HG02642 (cell line): ENCODE results near the gene MCAM.

Experiments used
- ATAC-seq: cut with Tn5 transposase; IDR thresholded peaks from one replicate; pipeline ENCODE4 v1.9.1; 2021; ENCODE audit warnings: mild to moderate bottlenecking; ENCODE audit not compliant: unreplicated experiment, poor library complexity

MCAM gene, protein sequence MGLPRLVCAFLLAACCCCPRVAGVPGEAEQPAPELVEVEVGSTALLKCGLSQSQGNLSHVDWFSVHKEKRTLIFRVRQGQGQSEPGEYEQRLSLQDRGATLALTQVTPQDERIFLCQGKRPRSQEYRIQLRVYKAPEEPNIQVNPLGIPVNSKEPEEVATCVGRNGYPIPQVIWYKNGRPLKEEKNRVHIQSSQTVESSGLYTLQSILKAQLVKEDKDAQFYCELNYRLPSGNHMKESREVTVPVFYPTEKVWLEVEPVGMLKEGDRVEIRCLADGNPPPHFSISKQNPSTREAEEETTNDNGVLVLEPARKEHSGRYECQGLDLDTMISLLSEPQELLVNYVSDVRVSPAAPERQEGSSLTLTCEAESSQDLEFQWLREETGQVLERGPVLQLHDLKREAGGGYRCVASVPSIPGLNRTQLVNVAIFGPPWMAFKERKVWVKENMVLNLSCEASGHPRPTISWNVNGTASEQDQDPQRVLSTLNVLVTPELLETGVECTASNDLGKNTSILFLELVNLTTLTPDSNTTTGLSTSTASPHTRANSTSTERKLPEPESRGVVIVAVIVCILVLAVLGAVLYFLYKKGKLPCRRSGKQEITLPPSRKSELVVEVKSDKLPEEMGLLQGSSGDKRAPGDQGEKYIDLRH

DNA sequence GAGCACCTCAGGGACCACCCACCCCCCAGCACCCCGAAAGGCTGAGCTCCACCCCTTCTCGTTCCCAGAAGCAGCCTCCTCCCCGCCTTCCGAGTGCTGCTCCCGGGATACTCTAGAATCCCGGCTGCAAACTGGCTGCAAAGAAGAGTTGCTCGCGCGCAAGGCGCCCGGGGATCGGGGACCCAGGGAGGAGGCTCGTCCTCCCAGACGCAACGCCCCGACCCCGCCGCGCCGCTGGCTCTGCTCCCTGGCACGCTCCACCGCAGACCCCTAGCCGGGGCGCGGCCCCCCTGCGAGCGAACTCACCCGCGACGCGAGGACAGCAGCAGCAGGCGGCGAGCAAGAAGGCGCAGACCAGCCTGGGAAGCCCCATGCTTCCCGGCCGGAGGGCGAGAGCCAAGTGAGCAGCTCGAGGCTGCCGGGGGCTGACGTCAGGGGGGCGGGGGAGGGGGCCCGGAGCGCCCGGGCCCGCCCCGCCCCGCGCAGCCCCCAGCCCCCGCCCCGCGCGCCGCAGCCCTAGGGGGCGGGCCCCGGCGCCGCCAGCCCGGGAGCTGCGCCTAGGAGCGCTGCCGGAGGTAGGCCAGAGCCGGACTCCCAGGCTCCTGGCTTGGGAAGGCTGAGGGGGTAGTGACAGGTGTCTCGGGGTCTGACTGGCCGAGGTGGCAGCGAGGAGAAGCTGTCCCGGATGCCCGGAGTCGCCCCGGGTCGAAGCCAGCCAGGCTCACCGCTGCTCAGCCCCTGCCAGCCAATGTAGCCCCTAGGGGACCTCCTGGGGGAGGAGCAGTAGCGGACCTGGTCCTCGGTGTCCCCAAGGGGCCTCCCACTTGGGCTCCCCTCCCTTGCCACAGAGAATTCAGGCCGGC, at the start of gene MCAM:
TSS of gene MCAM (minus strand) at position 402 of the 863 bp plus-strand sequence. CDS start at position 373, 29 bp downstream.
- no peak for ATAC-seq

DNA sequence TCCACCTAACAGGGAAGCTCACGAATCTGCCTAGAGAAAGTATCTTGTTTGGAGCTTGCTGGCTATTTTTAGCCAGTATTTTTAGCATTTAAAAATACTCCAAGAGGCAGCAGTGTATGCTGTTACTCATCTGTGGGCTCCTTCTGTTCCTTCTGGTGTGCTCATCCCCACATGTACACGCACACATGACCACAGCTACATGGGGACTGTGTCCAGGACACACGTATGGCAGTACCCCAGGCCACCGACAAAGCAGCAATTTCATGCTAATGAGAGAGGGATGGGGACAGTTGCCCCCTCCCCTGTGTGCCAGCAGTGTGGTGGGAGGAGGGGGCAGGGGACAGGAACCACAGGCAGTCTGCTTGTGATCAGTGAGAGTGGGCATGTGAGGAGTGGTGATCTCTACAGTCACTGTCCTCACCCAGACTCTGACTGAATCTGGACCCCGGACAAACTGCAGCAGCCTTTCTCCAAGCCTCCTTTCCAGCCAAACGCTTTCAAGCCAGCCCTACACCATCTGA, 48.2 kb upstream of the MCAM start:
- no peak for ATAC-seq

DNA sequence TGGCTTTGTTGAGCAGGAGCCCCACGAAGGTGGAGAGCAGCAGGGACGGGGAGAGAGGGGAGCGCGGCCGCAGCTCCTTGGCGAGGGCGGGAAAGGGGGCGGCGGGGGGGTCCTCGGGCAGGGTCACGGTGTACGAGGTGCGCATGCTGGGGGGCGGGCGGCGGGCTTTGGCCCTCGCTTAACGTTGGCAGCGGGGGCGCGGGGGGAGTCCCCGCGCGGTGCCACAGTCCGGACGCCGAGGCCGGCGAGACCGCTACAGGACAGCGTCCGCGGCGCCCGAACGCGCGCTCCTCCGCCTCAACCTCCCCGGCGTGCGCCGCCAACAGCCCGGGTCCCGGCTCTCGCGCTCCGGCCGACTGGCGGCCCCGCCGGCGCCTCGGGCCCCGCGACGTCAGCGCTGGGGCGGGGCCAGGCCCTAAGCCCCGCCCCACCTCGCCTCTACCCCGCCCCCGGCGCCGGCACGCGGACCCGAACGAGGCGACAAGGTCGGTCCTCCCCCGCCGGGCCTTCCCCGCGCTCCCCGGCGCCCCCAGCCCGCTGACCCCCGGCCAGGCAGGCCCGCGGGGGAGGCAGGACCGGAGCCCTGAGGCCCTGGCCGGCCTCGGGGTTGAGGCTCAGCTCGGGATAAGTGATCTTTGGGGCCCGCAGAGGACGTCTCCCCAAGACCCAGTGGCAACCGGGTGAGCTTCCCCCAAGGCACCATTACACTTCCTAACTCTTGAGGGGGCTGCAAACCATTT, 47.1 kb upstream of the MCAM start:
- peak; percentile 44 for ATAC-seq

DNA sequence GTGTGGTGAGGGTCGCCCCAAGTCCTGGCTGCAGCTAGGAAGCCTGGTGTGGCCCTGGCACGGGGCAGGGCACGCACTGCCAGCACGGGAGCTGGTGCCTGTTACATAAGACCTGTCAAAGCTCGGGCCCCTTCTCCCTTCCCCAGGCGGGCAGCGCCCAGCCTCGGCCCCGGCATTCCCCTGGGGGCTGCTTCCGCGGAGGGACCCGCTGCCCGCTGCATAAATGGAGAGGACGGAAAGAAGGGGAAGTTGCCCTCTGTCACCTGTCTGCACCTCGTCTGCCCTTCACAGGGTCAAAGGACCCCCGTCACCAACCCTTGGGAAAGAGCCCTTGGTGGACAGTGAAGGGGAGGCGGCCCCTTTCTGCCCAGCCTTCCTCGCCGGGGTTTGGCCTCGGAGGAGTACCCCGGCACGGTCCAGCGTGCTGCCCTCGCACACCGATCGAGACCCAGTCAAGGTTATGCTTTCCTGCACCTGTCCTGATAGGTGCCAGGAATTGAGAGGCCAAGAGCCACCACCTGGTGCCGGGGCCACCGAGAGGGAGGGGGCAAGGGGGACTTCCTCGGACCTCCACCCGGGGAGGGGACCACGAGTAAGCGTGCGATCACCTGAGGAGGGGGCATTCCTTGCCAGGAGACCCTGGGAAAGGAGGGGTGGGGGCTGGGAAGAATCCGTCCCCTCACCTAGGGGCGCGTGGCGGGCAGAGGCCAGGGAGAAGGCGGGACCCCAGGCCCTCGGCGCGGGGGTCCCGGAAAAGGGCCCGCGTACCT, 46.3 kb upstream of the MCAM start:
- ATAC-seq = no peak

DNA sequence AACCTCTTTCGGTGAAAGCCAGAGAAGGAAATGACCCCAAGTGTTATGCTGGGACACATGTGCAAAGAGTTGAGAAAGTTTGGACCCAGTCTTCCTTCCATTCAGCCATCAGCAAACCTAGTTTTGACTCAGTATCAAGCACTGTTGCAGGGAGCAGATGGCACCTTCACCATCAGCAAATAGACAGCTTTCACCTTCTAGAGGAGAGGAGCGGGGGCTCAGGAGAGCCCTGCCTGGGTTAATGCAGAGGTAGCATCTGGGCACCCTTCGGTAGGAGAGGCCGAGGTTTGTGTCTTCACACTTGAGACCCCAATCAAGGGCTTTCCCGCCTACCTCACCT, 45.8 kb upstream of the MCAM start:
- no peak for ATAC-seq

DNA sequence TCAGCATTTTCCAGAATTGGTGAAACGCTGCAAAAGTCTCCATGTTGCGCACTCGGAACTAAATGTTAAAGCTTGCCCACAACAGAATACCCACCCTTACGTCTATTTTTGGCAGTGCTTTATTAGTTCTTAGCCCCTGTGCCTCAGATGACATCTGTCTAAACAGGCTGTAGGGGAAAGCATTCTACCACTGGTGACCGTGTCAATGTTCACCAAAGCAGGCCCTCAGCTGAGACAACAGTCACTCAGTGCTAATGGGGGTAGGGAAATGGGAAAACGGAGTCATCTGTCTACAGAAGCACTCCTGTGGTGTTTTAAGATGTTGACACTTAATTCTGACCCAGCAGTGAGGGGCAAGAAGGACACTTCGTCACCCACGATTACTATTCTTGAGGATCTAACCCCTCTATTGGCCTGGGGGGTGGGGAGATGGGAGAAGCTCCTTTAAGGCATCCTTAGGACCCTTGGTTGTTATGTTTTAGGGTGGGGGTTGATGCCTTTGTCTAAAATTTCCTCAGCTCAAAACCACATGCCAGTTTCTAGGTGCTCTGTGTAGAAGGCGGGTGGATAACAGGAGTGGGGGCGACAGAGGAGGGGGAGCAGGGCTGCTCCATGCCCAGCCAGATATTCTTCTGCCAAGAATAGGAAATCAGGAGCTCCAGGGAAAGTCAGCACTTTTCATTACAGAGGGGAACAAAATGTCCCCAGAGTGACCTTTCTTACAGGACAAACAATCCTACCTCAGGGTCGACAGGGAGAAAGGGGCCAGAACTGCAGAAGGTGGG, 45.2 kb upstream of the MCAM start:
- ATAC-seq = no peak

DNA sequence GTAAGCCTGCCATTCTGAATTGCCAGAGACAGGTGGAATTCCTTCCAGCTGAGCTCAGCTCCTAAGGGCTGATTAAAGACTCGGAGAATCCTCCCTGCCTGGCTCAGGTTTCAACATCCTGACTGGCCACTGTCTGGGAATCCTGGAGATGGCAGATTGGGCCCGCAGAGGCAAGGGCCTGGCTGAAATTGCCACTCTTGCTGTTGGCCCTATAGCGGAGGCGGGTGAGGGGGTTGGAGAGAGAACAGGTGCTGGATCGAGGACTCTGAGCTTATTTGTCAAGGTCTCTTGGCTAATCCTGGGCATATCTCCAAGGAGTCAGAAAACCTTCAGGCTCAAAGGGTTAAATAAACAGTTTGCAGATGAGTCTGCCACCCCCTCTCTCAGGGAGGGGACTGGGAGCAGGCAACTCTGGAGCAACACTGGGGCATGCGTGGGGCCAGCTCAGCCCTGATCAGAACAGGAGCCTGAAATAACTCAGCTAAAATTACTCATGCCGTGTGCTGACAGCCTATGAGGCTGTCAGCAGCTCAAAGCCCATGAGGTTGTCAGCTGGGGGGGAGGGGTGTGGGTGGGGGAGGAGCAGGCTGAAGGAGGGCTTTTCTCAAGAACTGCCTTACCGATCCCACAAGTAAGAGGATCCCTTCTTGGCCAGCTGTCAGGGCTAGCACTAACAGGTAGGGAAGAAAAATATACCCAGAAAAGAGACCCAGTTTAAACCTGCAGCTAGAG, 44.3 kb upstream of the MCAM start:
- no peak for ATAC-seq

DNA sequence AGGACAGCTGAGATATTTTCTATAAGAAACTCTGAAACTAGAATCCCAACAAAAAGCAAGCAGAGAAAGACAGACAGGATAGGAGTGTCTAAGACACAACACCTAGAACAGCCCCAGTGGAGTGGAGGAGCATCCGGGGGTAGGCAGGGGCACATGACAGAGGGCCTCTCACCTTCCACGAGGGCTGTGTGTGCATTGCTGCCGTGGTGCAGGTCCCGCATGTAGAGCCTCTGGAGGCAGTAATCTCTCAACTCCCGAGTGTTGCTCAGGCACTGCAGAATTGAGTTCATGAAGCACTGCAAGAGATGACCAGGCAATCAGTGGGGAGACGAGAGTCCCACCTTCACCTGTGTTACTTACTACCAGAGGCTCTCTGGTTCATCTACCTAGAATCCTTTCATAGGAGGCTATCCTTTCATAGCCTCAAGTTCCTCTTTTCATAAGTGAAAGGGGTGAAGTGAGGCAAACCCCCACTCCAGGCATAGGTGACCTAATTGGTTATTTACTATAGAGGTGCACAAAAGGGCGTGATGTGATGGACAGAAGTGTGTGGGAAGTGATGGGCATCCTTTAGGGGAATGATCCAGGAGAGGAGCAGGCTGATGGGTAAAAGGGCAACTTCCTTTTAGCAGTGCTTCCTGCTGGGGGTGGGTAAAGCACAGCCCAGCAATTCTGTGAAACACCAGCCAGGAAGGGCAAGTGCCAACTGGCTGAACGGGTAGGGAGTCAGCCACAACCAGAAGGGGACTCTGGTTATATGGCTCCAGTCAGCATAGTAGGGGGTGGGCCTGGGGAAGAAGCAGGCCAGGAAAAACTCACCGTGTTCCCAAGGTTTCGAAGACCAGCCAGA, 42.7 kb upstream of the MCAM start:
- ATAC-seq = no peak

DNA sequence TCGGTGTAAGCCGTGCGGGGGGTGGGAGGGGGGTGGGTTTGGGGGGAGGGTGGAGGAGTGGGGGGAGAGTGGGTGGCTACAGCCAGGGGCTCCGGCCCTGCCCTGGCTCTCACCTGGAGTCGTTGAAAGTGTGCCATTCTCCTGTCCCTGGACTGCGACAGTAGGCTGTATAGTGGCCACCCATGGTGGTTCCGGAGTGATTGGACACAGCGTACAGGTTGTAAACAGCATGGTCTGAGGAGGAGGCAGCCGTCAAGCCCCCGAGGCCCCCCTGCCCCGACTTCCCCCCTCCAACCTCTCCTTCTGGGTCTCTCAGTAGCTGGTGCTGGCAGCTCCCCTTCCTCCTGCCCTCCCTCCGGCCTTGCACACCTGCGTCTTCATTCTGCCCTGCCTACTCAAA, 40.1 kb upstream of the MCAM start:
- ATAC-seq = no peak

DNA sequence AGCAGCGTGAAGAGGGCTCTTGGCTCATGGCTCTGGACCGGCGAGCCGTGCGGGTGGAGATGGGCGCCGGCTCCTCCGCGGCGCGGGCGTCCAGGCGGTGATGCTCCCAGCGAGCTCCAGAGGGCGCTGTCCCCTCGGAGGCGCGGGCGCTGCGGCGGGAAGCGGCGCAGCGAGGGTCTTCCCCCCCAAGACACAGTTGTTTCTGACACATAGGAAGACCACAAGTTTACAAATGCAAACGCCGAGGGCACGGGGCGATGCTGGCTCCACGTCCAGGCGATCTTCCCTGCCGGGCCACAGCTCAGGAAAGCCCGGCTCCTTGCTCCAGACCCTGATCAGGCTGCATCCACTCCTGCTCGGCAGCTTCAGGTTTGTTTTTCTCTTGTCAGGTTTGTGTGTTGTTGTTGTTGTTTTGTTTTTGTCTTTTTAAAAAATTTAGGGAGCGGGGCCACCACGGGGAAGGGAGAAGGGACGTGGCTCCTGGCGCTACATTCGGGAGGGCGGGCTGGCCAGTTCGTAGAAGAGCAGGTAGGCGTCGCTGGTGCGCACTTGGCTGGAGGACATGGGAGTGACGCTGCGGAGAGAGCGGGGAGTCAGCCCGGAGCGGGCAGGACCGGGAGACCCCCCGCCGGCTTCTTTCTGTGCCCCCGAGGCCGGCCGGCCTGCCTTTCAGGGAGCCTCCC, 39.6 kb upstream of the MCAM start:
- ATAC-seq = peak; percentile 73

DNA sequence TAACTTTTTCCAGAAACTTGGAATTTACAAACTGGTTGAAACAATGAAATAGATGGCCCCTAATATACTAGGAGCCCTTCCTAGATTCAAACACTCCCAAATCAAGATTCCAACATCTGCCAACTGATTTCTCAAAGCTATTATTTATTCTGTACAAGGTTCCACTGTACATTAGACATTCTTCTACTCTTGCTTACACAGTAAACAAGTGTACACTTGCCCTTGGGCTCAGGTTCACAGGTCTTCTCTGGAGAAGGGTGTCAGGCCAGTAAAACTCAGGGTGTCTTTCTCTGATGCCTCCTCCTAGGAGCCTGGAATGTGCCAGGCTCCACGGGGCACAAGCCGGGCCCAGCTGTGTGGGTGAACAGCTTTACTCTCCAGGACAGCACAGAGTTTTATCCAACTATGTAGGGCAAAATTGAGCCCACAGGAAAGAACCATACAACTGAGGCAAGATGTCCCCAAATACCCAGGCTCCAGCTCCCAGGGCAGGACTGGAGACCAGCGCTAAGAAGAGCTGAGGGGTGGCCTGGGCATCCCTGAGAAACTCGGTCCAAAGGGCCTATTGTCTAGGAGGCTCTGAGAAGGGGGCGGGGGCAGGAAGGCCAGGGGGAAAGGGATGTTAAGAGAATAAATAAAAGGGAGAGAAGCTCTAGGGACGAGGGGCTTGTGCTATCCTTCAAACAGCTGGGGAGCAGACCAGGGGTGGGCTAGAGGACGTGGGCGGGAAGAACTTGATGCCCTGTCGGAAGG, 38.3 kb upstream of the MCAM start:
- ATAC-seq = no peak

DNA sequence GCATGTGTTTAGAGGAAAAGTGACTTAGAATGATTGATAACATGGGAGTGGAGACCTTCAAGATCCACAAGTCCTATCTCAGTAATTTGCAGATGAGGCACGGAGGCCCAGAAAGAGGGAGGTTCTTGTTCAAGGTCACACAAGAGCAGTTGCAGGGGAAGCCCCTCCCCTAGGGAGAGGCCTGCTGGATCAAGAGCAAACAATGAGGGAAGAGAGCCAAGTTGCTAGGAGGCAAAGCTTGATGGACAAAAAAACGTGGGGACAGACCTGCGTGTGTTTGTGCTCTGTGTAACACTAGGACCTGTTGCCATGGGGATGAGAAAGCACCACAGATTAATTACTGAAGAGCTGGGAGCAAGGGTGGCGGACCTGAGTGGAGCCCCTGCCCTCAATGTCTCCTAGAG, 35.9 kb upstream of the MCAM start:
- no peak for ATAC-seq

DNA sequence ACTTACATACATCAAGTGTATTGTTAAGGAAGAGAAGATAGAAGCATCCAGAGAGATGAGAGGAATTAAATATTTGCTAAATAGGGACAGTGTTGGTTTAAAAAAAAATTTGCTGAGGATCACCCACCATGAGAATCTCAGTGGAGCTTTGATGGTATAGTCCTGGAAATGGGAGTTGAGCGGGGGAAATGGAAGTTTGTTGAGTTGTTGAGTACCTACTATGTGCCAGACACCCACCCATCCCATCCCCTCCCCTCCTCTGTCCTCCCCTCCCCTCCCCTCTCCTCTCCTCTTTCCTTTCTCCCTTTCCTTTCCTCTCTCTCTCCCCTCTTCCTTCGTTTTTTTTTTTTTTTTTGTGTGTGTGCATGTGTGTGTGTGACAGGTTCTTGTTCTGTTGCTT, 34.3 kb upstream of the MCAM start:
- ATAC-seq = no peak

DNA sequence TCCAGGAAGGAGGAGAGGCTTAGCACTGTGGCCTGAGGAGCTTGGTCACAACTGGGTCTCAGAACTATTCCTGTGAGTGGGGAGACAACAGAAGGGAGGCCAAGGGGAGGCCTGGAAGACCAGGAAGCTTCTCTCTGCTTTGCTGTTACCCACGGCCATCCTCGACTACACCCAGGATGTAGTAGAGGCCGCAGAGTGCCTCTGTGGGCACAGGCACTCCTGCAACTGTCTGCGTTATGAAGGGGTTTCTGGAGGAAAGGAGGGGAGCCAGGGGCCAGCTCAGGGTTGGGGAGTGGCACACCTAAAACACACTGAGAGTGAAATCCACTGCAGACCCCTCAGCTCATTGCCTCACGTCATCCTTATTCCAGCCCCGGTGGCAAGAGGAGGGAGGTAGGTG, 33.4 kb upstream of the MCAM start:
- no peak for ATAC-seq

DNA sequence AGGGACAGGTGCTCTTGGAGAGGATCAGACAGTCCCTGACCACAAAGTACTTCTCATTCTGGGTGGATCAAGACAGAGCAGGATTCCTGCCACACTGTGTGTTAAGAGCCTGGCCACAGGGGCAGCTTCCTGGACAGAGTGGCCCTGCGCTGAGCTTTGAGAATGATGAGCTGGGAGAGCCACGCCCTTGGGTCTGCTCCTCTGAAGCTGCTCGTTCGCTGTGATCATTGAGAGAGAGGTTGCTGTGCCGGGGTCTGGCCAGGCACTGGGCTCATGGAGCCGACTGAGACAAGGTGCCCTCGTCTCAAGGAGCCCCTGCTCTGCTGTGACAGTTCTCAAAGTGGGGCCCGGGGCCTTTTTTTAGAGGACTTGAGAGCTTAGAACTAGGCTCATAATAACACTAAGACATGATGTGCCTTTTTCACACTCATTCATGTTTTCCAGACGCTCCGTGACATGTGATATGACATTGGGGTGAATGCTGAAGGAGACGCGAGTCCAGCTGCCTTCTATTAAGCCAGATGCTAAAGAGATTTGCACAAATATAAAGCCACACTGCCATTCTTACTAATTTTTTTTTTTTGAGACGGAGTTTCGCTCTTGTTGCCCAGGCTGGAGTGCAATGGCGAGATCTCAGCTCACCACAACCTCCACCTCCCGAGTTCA, 31.1 kb upstream of the MCAM start:
- no peak for ATAC-seq
